HG03354 (cell line): ENCODE data around the gene APOL5.

ENCODE experiments used
- ATAC-seq: cut with Tn5 transposase; IDR thresholded peaks from one replicate; pipeline ENCODE4 v1.9.1; 2021; ENCODE audit warnings: mild to moderate bottlenecking; ENCODE audit not compliant: unreplicated experiment, poor library complexity, severe bottlenecking

Gene APOL5

GRCh38 chr22:35705141-35705540 lies 12.5 kb upstream of the APOL5 start:
- ATAC-seq, result no peak

DNA sequence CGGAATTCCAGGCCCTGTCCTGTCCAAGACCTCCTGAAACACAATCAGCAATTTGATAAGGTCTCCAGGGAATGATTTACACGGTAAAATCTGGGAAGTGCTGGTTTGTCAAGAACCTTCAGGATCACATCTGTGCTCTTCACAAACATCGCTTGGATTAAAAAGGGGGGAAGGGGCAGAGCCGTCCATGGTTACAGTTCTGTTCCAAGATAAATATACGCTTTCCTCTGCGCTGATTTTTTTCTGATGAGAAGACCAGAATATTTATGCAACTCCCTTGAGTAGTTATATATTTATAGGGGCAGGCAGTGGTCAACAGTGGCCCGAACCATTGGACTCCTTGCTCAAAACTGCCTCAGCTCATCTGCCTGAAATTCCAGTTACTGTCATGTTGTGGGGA lies 9.2 kb upstream of the APOL5 start:
- ATAC-seq, result no peak

GRCh38 chr22:35708917-35709316 lies 8.8 kb upstream of the APOL5 start:
- ATAC-seq, result no peak

DNA sequence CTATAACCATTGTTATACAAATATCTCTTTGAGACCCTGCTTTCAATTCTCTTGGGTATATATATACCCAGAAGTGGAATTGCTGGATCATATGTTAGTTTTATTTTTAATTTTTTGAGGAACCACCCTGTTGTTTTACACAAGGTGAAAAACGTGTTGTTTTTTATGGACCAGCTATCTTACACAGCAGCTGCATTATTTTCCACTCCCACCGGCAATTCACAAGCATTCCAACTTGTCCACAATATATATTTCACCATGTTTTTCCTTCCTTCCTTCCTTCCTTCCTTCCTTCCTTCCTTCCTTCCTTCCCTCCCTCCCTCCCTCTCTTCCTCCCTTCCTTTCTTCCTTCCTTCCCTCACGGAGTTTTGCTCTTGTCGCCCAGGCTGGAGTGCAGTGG lies 6.3 kb upstream of the APOL5 start:
- no peak for ATAC-seq

GRCh38 chr22:35712672-35713071 lies 5.0 kb upstream of the APOL5 start:
- ATAC-seq, result no peak

DNA sequence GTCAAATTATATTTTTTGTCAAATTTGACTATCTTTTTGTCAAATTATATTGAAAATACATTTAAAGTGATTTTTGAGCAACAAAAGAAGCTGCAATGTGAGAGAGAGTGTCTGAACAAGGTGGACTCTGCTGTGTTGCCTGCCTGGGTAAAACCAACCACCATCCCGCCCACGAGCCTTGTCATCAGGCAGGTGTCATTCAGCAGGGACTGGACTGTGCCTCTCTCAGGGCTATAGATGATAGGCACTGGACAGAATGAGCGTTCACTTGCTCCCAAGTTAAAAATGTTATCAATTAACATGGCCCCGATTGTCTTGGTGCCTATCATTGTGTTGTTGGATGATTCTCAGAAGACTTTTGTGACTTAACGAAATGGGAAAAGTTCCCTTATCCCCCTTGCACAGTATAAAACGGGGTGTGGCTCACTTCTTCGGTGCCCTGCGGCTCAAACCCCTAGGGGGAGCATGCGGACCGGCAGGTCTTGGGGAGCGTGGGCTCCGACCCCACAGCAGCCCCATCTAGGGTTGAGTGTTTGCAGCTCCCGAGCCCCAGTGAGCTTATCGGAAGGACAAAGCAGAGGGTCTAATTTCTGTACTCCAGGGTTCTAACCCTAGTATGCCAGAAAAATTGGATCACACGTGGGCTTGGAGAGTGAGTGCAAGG lies 1.7 kb downstream of the APOL5 start:
- ATAC-seq, result no peak

GRCh38 chr22:35721960-35722359 lies 4.3 kb downstream of the APOL5 start:
- no peak for ATAC-seq

GRCh38 chr22:35725521-35725920 lies 7.8 kb downstream of the APOL5 start:
- no peak for ATAC-seq

GRCh38 chr22:35726398-35726797 lies 8.7 kb downstream of the APOL5 start:
- no peak for ATAC-seq

GRCh38 chr22:35726933-35727332 lies 9.3 kb downstream of the APOL5 start:
- no peak for ATAC-seq

- ATAC-seq, result no peak
Observed at GRCh38 chr22:35727436-35727835, 9.8 kb downstream of the APOL5 start.

DNA sequence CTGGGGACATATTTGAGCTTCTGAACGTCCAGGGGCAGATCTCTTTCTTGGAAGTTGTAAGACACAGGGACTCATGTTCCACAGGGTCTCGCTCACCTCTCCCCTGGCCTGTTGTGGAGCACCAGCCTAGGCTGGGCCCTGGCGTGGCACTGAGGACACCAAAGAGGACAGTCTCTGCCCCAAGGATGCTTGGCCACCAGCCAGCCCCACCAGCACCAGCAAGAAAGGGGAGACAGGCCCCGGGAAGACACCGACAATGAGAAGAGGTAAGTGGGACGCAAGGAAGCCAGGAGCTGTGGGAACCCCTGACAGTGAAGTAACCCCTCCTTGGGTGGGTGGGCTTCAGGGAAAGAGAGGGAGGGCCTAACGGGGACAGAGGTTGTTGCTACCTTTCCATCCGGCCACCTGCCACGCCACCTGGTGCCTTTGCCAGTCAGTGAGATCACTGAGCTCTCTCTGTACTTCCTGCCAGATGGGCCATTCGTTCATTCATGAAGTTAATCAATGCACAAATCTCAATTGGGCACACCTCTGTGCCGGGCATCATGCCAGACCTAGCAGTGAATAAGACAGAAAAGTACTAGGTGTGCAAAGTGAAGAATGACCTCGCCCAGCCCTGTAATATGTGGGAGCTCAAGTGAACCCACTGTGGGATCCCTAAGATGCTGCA lies 11.1 kb downstream of the APOL5 start:
- ATAC-seq, result no peak

DNA sequence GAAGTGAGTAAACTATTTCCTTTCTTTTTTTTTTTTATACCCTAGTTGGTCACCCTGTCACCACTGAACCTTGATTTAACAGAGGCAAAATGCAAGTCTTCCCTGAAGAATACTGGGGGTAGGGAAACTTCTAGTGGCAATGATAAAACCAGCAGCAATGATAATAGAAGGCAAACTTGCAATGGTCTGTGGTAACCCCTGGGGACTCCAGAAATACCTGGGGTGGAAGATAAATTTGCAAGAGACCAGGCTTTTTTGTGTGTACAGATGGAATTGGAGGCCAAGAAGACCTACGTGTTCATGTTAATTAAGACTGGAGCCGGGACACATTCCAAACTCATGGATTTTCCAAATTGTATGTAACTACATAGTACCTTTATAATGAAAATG lies 11.6 kb downstream of the APOL5 start:
- no peak for ATAC-seq

DNA sequence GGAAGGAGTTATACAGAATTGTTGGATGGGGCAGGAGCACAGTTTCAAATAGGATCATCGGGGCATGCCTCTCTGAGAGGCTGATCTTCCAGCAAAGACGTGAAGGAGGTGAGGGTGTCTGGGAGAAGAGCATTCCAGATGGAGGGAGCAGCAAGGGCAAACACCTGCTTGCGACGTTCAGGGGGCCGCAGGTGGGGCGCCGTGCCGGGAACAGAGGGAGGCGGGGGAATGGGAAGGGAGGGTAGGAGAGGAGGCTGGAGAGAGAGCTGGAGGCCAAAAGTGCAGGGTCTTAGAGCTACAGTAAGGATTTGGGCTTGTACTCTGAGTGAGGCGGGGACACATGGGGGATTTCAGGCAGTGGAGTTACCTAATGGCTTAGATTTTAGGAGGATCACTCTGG lies 13.6 kb downstream of the APOL5 start:
- ATAC-seq, result no peak

- ATAC-seq, result no peak
Observed at GRCh38 chr22:35732116-35732515, 14.4 kb downstream of the APOL5 start.

DNA sequence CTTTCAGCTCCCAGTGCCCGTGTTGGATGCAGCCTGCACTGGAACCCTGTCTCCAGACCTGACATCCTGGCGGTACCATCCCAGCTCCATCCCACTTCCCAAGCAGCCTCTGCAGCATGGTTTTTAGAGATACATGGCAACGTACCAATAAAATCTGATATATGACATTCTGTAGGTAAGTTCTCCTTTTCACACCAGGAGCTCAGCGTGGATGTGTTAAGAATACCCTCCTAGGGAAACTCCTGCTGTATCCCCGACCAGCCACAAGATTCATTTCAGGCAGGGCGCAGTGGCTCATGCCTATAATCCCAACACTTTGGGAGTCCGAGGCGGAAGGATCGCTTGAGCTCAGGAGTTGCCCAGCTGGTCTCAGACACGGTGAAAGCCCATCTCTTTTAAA lies 15.4 kb downstream of the APOL5 start:
- ATAC-seq, result no peak

DNA sequence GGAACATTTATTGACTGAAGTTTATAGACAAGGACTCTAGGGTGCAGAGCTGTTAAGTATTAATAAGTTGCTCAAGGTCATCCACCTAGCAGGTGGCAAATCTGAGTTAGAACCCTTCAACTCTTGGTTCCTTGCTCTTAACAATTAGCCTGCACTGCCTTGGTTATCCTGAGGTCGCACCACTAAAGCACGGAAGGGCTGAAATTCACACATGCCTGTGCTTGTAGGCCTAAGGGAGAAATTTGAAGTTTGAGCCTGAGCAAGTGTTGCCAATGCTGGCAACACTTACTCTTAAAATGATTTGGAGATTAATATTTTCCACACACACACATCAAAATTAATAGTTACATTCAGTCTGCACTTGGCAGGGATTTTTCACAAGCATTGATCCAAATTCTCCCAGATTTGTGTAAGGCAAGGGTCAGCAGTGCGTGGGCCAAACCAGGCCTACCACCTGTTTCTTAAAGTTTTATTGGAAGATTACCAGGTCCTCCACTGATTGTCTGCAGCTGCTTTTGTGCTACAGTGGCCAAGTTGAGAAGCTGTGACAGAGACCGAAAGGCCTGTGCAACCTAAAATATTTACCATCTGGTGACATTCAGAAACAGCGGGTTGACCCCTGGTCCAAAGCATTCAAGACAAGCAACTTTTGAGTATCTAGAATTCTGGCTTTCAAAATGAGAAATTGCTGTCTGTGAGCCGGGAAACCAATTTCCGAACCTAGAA lies 16.3 kb downstream of the APOL5 start:
- no peak for ATAC-seq

DNA sequence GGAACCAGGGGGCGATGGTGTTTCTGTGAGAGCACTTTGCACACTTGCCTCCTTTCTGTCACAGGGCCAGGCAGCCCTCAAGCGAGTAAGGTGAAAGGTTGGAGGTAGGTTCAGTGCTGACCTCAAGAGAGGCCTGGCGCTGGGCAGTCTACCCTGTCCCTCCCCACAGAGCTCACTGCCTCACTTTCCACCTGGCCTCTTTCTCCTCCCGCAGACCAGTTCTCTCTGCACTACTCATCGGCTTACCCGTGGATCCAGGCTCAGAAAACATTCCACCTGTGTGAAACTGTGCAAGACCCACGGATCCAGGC lies 16.8 kb downstream of the APOL5 start:
- ATAC-seq, result no peak

GRCh38 chr22:35735542-35735941 lies 17.9 kb downstream of the APOL5 start:
- no peak for ATAC-seq

GRCh38 chr22:35736166-35736565 lies 18.5 kb downstream of the APOL5 start:
- no peak for ATAC-seq

DNA sequence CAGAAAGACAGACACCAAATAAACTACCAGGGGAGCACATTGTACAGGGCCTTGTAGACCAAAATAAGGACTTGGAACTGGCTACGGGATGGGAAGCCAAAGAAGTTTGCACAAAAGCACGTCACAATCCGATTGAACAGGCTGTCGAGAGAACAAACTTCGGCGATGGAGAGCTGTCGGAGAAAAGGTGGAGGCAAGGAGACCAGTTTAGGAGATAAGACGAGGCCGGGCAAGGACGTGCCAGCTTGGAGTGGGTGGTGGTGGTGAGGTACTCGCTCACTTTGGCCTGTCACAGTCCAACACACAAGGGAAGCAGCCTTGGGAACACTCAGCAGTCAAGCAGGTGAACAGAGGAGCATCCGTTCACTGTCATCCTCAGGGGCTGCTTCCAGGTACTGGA lies 19.0 kb downstream of the APOL5 start:
- no peak for ATAC-seq
